ENCODE data around the gene FHL2.

- TF ChIP-seq CTCF (IDR thresholded peaks at IDR 0.05) = no peak
- TF ChIP-seq POLR2A (IDR thresholded peaks at IDR 0.05) = no peak
Measured at GRCh38 chr2:105397953-105398335, 907 bp downstream of the FHL2 start.

All from thyroid gland (tissue), 4 donors.